Measurements from ENCODE around the gene IL1RL2. TPM values are rescaled to one million over a fixed set of nuclear protein-coding genes. Genes with fewer than 3 reads are reported as not detected.

Gene IL1RL2
- total RNA-seq, 1 experiment from 2014 or later: not detected

DNA sequence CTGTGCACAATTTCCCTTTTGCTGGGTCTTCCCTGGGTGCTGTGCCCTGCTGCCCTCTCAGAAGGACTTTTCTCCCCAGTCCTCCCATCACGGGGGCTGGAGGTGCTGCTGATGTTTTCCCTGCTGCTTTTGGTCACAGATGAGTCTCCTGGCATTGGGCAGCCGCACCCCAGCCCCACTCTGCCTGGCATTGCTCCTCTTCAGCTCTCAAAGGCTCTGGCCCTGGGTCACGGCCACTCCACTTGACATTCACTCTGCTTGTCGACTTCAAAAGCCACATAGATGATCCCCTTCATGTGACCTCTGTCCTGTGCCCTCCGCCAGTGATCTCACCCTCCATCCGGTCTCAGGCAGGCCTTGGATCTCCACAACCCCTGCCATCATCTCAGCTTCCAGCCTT, 81.0 kb downstream of the IL1RL2 start:
- Histone ChIP-seq H3K36me3 (ENCODE audit: control insufficient read depth, insufficient read depth, low read length) (no peaks in the 10 kb centered on the region), H3K27me3 (ENCODE audit: control insufficient read depth, insufficient read depth, low read length) (peaks cover under 1% of the 10 kb centered on the region; the same call in 1 of the 2 replicates), H3K4me1 (ENCODE audit: control insufficient read depth, insufficient read depth, low read length) (no peaks in the 10 kb centered on the region), H3K4me3 (ENCODE audit: low read depth in 2 of 2, low read length in 2 of 2) (no peak overlapping the region), H3K9me3 (ENCODE audit: control insufficient read depth, insufficient read depth, low read depth, low read length) (no peaks in the 10 kb centered on the region), H3K27ac (ENCODE audit: low read length) (no peak overlapping the region)
- ATAC-seq (no peak), DNase-seq (ENCODE audit: low read depth, low spot score) (no peak)
- no TSS peak for BruUV-seq (replicated peaks)
- TF ChIP-seq TCF7L2 (IDR thresholded peaks at IDR 0.05; ENCODE audit: low read depth, low read length): no peak
- intact Hi-C loops (cut with micrococcal nuclease; ENCODE audit: unreplicated experiment): no loop called here
- in situ Hi-C loops (cut with HindIII; ENCODE audit: low pct_unique_long_range_greater_than_20kb, low sequenced_read_pairs): no loop called here
- ChIA-PET CTCF (no interaction called here), POLR2A (no interaction called here)

DNA sequence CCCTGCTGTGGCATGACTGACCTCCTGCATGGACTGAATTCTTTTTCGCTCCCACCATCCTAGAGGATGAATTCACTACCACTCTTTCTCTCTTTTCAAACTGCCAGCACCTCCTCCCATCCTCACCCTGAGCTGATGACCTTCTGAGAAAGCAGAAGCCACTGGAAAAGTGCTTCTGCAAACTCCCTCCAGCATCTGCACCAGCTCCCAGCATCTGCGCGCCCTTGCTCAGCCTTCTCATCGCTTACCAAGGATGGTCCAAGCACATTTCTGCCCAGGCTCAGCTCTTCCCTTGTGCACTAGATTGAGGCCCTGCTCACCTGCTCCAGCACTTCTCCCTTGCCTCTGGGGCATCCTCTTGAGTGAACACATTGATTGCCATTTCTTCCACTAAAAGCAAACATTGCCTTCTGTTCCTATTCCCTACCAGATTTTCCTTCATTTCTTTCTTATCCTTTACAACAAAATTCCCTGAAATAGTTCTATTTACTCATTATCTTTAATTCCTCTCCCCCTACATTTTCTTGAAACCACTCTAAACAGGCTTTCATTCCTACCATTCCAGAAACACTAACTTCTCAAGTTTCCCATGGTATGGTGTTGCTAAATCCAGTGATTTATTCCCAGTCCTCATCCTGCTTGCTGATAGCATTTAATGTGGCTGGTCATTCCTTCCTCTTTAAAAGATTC, 81.8 kb downstream of the IL1RL2 start:
- POLR2A ChIA-PET: no interaction called here
- no TSS peak for BruUV-seq (replicated peaks)
- H3K4me3 ChIP-seq (ENCODE audit: low read depth in 2 of 2, low read length in 2 of 2): no peak overlapping the region
- H3K4me1 ChIP-seq (ENCODE audit: control insufficient read depth, insufficient read depth, low read length): no peaks in the 10 kb centered on the region
- H3K27me3 ChIP-seq (ENCODE audit: control insufficient read depth, insufficient read depth, low read length): peaks cover 3% of the 10 kb centered on the region; the same call in 1 of the 2 replicates
- TF ChIP-seq, protein P1, sequence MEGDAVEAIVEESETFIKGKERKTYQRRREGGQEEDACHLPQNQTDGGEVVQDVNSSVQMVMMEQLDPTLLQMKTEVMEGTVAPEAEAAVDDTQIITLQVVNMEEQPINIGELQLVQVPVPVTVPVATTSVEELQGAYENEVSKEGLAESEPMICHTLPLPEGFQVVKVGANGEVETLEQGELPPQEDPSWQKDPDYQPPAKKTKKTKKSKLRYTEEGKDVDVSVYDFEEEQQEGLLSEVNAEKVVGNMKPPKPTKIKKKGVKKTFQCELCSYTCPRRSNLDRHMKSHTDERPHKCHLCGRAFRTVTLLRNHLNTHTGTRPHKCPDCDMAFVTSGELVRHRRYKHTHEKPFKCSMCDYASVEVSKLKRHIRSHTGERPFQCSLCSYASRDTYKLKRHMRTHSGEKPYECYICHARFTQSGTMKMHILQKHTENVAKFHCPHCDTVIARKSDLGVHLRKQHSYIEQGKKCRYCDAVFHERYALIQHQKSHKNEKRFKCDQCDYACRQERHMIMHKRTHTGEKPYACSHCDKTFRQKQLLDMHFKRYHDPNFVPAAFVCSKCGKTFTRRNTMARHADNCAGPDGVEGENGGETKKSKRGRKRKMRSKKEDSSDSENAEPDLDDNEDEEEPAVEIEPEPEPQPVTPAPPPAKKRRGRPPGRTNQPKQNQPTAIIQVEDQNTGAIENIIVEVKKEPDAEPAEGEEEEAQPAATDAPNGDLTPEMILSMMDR (IDR thresholded peaks at IDR 0.05): no peak
- TF ChIP-seq TCF7L2 (IDR thresholded peaks at IDR 0.05; ENCODE audit: low read depth, low read length): no peak
- in situ Hi-C loops (cut with HindIII; ENCODE audit: low pct_unique_long_range_greater_than_20kb, low sequenced_read_pairs): no loop called here
- no peaks in the 10 kb centered on the region for H3K36me3 ChIP-seq (ENCODE audit: control insufficient read depth, insufficient read depth, low read length)
- no peak overlapping the region for H3K27ac ChIP-seq (ENCODE audit: low read length)
- H3K9me3 ChIP-seq (ENCODE audit: control insufficient read depth, insufficient read depth, low read depth, low read length): no peaks in the 10 kb centered on the region
- no peak for ATAC-seq
- CTCF ChIA-PET: no interaction called here
- DNase-seq (ENCODE audit: low read depth, low spot score): no peak
- intact Hi-C loops (cut with micrococcal nuclease; ENCODE audit: unreplicated experiment): no loop called here

DNA sequence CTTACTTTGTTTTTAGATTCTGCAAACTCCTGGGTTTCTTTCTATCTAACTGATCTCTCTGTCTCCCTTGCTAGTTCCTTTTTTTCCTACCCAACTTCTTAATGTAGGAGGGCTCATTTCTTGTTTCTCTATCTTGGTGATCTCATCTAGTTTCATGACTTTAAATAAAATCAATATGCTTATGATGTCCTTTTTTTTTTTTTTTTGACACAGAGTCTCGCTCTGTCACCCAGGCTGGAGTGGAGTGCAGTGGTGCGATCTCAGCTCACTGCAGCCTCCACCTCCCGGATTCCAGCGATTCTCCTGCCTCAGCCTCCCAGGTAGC, 82.3 kb downstream of the IL1RL2 start:
- BruUV-seq (replicated peaks): no TSS peak
- no peaks in the 10 kb centered on the region for H3K9me3 ChIP-seq (ENCODE audit: control insufficient read depth, insufficient read depth, low read depth, low read length)
- peaks cover 3% of the 10 kb centered on the region; the same call in 1 of the 2 replicates for H3K27me3 ChIP-seq (ENCODE audit: control insufficient read depth, insufficient read depth, low read length)
- CTCF ChIA-PET: no interaction called here
- ATAC-seq (no peak), DNase-seq (ENCODE audit: low read depth, low spot score) (no peak)
- in situ Hi-C loops (cut with HindIII; ENCODE audit: low pct_unique_long_range_greater_than_20kb, low sequenced_read_pairs) (no loop called here), intact Hi-C loops (cut with micrococcal nuclease; ENCODE audit: unreplicated experiment) (no loop called here)
- POLR2A ChIA-PET: no interaction called here
- no peaks in the 10 kb centered on the region for H3K4me1 ChIP-seq (ENCODE audit: control insufficient read depth, insufficient read depth, low read length)
- TF ChIP-seq, protein P1 (IDR thresholded peaks at IDR 0.05): no peak
- TF ChIP-seq TCF7L2 (IDR thresholded peaks at IDR 0.05; ENCODE audit: low read depth, low read length) (no peak), POLR2AphosphoS5 (IDR thresholded peaks at IDR 0.05; ENCODE audit: low read depth, low read length) (no peak), SIN3A (IDR thresholded peaks at IDR 0.05; ENCODE audit: borderline replicate concordance, insufficient read depth, low read depth, low read length) (no peak)
- TF ChIP-seq, protein P2, sequence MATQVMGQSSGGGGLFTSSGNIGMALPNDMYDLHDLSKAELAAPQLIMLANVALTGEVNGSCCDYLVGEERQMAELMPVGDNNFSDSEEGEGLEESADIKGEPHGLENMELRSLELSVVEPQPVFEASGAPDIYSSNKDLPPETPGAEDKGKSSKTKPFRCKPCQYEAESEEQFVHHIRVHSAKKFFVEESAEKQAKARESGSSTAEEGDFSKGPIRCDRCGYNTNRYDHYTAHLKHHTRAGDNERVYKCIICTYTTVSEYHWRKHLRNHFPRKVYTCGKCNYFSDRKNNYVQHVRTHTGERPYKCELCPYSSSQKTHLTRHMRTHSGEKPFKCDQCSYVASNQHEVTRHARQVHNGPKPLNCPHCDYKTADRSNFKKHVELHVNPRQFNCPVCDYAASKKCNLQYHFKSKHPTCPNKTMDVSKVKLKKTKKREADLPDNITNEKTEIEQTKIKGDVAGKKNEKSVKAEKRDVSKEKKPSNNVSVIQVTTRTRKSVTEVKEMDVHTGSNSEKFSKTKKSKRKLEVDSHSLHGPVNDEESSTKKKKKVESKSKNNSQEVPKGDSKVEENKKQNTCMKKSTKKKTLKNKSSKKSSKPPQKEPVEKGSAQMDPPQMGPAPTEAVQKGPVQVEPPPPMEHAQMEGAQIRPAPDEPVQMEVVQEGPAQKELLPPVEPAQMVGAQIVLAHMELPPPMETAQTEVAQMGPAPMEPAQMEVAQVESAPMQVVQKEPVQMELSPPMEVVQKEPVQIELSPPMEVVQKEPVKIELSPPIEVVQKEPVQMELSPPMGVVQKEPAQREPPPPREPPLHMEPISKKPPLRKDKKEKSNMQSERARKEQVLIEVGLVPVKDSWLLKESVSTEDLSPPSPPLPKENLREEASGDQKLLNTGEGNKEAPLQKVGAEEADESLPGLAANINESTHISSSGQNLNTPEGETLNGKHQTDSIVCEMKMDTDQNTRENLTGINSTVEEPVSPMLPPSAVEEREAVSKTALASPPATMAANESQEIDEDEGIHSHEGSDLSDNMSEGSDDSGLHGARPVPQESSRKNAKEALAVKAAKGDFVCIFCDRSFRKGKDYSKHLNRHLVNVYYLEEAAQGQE (IDR thresholded peaks at IDR 0.05; ENCODE audit: insufficient read depth in 1 of 2, low read depth in 2 of 2, low read length in 1 of 2): no peak
- H3K27ac ChIP-seq (ENCODE audit: low read length): no peak overlapping the region
- H3K36me3 ChIP-seq (ENCODE audit: control insufficient read depth, insufficient read depth, low read length): no peaks in the 10 kb centered on the region
- no peak overlapping the region for H3K4me3 ChIP-seq (ENCODE audit: low read depth in 2 of 2, low read length in 2 of 2)
